Osteoblast (primary cell): ENCODE results near the gene NPDC1. TPM values are rescaled to one million over a fixed set of nuclear protein-coding genes. Genes with fewer than 3 reads are reported as not detected.

ENCODE experiments used
- DNase-seq: peaks from one replicate; pipeline ENCODE4 v3.0.0; 2011; ENCODE audit warnings: low spot score, mixed read lengths; ENCODE audit not compliant: insufficient read length; ENCODE audit errors: missing footprints
- H2AFZ ChIP-seq: 2 replicates; pipeline ENCODE4 v1.6.0; 2011; ENCODE audit warnings: mild to moderate bottlenecking, low read length
- H3K27ac ChIP-seq: 2 replicates; pipeline ENCODE4 v1.5.1; 2011; ENCODE audit warnings: mild to moderate bottlenecking, low read depth, low read length, moderate library complexity
- H3K27me3 ChIP-seq: 2 replicates; pipeline ENCODE4 v1.6.0; 2012; ENCODE audit warnings: mild to moderate bottlenecking, control low read depth, inconsistent platforms, low read length, moderate library complexity; ENCODE audit not compliant: insufficient read depth
- H3K36me3 ChIP-seq: 2 replicates; pipeline ENCODE4 v1.5.1; 2011; ENCODE audit warnings: mild to moderate bottlenecking, low read length, control low read depth, moderate library complexity; ENCODE audit not compliant: insufficient read depth
- H3K4me1 ChIP-seq: 2 replicates; pipeline ENCODE4 v1.5.1; 2011; ENCODE audit warnings: mild to moderate bottlenecking, low read length, control low read depth, moderate library complexity; ENCODE audit not compliant: insufficient read depth
- H3K4me2 ChIP-seq: 2 replicates; pipeline ENCODE4 v1.6.0; 2011; ENCODE audit warnings: mild to moderate bottlenecking, low read length; ENCODE audit not compliant: insufficient read depth
- H3K4me3 ChIP-seq: fragments of 200-600 bp; sonication (generic); 3 replicates; pipeline ENCODE4 v1.5.1; 2012; ENCODE audit warnings: mild to moderate bottlenecking, low read length, inconsistent platforms; ENCODE audit not compliant: insufficient read depth
- H3K79me2 ChIP-seq: 2 replicates; pipeline ENCODE4 v1.6.0; 2012; ENCODE audit warnings: mild to moderate bottlenecking, low read length, control low read depth, inconsistent platforms; ENCODE audit not compliant: insufficient read depth
- H3K9me3 ChIP-seq: 2 replicates; pipeline ENCODE4 v1.5.1; 2011; ENCODE audit warnings: low read depth, low read length, control low read depth
- H4K20me1 ChIP-seq: 2 replicates; pipeline ENCODE4 v1.6.0; 2012; ENCODE audit warnings: mild to moderate bottlenecking, low read length, control low read depth; ENCODE audit not compliant: insufficient read depth
- total RNA-seq: library from RNA; depleted of rRNA; stranded (reverse); fragments of >200 nt; gene quantifications from 2 replicates; pipeline ENCODE4 v1.2.3, GENCODE V29; 2012
- TF ChIP-seq, protein P1 (sequence below): IDR thresholded peaks from 2 replicates; pipeline ENCODE4 v1.5.1; 2011; ENCODE audit warnings: mild to moderate bottlenecking, low read depth, low read length, moderate library complexity; ENCODE audit errors: extremely low read depth

The NPDC1 gene
- total RNA-seq, 1 donor: 10.1 TPM

DNA sequence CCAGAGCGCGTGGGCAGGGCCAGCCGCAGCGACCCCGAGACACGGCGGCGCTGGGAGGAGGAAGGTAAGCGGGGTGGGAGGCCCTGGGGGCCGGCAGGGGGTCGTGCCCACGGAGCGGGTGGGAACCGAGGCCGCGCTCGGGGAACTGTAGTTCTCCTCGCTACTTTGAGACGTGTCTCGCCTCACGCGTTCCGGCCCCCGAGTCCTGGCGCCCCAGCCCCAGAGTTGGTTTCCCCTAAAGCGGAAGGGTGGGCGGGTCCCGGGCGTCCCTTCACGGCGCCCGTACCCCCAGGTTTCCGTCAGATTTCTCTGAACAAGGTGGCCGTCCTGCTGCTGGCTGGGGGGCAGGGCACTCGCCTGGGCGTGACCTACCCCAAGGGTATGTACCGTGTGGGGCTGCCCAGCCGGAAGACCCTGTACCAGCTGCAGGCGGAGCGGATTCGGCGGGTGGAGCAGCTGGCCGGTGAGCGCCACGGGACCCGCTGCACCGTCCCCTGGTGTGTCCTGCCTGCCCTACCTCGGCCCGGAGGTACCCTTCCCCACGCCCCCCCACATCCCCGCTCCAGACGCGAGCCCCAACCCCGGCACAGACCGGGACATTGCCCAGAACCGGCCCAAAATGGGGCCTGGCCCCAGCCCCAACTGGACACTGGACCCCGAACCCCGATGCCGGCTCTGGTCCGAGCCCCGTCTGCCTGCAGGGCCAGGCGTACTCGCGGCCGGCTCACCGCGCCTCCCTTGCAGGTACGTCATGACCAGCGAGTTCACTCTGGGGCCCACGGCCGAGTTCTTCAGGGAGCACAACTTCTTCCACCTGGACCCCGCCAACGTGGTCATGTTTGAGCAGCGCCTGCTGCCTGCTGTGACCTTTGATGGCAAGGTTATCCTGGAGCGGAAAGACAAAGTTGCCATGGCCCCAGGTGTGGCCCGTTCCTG, 32.0 kb upstream of the NPDC1 start:
- peak overlapping the region; percentile 85 for H3K4me2 ChIP-seq
- H3K4me3 ChIP-seq: peak overlapping the region; percentile 79
- no peak overlapping the region for H3K27ac ChIP-seq
- peaks cover 42% of the 10 kb centered on the region for H3K79me2 ChIP-seq
- H3K9me3 ChIP-seq: no peaks in the 10 kb centered on the region
- peaks cover 23% of the 10 kb centered on the region for H3K36me3 ChIP-seq
- peaks cover 7% of the 10 kb centered on the region for H3K4me1 ChIP-seq
- TF ChIP-seq, protein P1, sequence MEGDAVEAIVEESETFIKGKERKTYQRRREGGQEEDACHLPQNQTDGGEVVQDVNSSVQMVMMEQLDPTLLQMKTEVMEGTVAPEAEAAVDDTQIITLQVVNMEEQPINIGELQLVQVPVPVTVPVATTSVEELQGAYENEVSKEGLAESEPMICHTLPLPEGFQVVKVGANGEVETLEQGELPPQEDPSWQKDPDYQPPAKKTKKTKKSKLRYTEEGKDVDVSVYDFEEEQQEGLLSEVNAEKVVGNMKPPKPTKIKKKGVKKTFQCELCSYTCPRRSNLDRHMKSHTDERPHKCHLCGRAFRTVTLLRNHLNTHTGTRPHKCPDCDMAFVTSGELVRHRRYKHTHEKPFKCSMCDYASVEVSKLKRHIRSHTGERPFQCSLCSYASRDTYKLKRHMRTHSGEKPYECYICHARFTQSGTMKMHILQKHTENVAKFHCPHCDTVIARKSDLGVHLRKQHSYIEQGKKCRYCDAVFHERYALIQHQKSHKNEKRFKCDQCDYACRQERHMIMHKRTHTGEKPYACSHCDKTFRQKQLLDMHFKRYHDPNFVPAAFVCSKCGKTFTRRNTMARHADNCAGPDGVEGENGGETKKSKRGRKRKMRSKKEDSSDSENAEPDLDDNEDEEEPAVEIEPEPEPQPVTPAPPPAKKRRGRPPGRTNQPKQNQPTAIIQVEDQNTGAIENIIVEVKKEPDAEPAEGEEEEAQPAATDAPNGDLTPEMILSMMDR: no peak
- no peaks in the 10 kb centered on the region for H3K27me3 ChIP-seq
- no peak overlapping the region for H2AFZ ChIP-seq
- DNase-seq: peak; percentile 91
- H4K20me1 ChIP-seq: peaks cover 6% of the 10 kb centered on the region

DNA sequence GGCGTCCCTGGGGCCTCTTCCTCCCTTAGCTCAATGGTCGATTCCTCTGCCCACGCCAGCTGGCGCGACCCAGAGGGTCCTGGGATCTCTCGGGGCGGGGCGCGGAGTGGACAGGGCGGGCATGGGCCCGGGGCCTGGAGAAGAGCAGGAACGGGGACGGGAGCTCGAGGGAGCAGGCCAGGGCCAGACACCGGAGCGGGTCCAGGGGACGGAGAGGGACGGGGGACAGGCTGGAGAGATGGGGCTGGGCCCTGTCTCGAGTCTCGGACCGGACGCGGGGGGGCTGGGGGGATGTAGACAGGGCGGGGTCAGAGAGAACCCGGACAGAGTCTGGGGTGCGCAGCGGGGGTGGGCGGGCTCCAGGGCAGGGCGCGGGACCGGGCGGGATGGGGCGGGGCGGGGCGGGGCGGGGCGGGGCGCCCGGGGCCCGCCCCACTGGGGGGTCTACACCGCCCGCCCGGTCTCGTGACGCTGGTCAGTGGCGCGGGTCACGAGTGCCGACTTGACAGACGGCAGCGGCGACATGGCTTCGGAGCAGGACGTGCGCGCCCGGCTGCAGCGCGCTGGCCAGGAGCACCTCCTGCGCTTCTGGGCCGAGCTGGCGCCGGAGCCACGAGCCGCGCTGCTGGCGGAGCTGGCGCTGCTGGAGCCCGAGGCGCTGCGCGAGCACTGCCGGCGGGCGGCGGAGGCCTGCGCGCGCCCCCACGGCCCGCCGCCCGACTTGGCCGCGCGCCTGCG, 31.2 kb upstream of the NPDC1 start, which contains the start of gene UAP1L1:
Gene UAP1L1 (plus strand): TSS at position 508 of the 738 bp plus-strand sequence. CDS start 16 bp downstream, at position 524.
- H3K4me1 ChIP-seq: no peaks in the 10 kb centered on the region
- H2AFZ ChIP-seq: peak within 1 kb of the TSS; percentile 83
- H3K4me3 ChIP-seq: peak within 1 kb of the TSS; percentile 79
- H3K27ac ChIP-seq: no peak within 1 kb of the TSS
- H3K4me2 ChIP-seq: peak within 1 kb of the TSS; percentile 85
- H3K36me3 ChIP-seq: peaks cover 19% of the 10 kb centered on the region
- H4K20me1 ChIP-seq: peaks cover 6% of the 10 kb centered on the region
- TF ChIP-seq, protein P1: no peak
- peak; percentile 95 for DNase-seq
- no peaks in the 10 kb centered on the region for H3K9me3 ChIP-seq
- peaks cover 41% of the 10 kb centered on the region for H3K79me2 ChIP-seq
- H3K27me3 ChIP-seq: no peaks in the 10 kb centered on the region

DNA sequence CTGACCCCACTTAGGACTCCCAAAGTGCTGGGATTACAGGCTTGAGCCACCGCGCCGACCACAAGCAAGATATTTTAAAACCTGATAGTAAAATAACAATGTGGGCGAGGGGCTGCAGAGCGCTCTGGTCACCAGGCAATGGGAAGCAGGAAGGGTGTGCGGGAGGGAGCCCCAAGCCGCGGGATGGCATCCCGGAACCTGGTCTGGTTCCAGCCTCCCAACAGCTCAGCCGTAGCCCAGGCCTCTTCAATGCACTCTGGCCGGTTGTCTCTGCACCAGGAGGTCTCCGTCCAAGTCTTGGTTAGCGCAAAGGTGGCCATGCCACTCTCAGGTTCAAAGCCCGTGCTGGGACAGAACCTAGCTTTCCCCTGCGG, 30.6 kb upstream of the NPDC1 start:
- H3K4me2 ChIP-seq: peak overlapping the region; percentile 76

More for the DNA sequence above, 30.6 kb upstream of the NPDC1 start:
- peaks cover 36% of the 10 kb centered on the region for H3K79me2 ChIP-seq
- no peaks in the 10 kb centered on the region for H3K27me3 ChIP-seq
- peak overlapping the region; percentile 83 for H2AFZ ChIP-seq
- peaks cover 6% of the 10 kb centered on the region for H4K20me1 ChIP-seq
- H3K27ac ChIP-seq: no peak overlapping the region
- TF ChIP-seq, protein P1: no peak
- no peaks in the 10 kb centered on the region for H3K4me1 ChIP-seq
- H3K9me3 ChIP-seq: no peaks in the 10 kb centered on the region
- no peak for DNase-seq
- peaks cover 15% of the 10 kb centered on the region for H3K36me3 ChIP-seq
- H3K4me3 ChIP-seq: peak overlapping the region; percentile 79
